SIG-M5 treated with dmso at 0.1 percent for 504 hours (cell line): ENCODE measurements around the gene CTBP2.
A peak's percentile ranks its signal among the peaks of the same experiment; 100 is the strongest.

Experiments
- DNase-seq: peaks from one replicate; lab custom pipeline; 2025; ENCODE audit not compliant: unreplicated experiment; lab: John Stamatoyannopoulos, UW

The CTBP2 gene

DNA sequence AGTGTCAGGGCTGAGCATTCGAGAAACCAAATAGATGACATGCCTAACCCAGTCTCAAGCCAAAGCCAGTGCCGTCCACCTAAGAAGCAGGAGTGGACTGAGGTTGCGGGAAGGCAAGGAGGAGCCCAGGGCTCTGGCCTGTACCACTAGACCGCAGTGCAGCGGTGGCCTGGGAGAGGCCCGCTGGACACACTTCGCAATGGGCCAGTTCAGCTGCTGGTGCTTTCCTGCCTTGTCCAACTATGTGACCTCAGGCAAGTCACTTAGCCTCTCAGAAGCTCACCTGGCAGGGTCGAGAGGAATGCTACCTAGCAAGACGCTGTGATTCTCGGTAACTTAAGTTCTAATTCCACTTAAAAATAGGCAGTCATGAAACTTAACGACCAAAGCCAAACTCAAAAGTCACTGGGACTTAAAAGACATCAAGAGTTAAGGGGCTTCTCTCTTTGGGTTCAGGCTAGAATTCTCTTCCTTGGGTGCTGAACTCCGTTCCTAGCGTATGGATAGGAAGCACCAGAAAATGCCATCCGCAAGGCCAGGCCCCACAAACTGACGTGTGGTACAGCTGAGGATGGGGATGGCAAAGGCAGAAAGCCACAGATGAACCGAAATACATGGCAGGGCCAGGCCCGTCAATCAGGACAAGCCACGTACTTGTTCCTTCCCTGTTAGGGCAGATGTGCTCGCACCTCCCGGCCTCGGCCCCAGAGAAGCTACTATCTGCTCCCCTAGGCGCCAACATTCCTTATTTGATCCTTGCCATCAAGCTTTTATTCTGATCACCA lies 34.2 kb downstream of the CTBP2 start:
- no peak for DNase-seq

DNA sequence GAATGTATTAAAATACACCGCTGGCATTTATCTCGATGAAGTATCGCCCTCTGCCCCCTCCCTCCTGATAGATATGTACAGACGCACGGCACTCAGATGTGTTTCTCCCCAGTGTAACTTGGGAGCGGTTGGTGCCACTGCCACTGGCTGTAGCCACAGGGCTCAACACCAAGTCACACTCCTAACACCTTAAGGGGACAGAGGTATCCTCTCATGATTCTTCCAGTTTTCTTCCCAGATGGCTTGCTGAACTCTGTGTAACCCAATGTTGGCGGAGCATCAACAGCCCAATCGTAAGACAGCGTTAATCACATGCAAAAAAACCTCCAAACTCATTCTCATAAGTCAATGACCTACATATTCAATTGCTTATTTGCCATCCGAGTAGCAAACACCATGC lies 35.5 kb downstream of the CTBP2 start:
- DNase-seq, result no peak

DNA sequence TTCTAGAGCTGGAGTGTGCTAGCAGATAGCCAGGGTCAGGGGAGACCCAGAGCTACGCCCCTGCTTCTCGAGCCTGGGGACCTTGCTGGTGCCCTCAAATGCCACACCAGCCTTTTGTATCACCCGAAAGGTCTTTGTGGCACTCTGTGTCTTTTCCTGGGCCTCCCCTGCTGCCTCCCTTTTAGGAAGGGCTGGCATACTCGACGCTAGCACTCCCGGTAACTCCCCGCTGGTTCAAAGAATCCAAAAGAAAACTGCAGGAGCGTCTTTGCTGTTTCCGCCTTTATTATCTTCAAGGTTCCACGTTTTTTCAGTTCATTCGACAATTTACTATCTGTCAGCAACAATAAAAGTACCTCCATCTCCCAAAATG lies 36.3 kb downstream of the CTBP2 start:
- no peak for DNase-seq

DNA sequence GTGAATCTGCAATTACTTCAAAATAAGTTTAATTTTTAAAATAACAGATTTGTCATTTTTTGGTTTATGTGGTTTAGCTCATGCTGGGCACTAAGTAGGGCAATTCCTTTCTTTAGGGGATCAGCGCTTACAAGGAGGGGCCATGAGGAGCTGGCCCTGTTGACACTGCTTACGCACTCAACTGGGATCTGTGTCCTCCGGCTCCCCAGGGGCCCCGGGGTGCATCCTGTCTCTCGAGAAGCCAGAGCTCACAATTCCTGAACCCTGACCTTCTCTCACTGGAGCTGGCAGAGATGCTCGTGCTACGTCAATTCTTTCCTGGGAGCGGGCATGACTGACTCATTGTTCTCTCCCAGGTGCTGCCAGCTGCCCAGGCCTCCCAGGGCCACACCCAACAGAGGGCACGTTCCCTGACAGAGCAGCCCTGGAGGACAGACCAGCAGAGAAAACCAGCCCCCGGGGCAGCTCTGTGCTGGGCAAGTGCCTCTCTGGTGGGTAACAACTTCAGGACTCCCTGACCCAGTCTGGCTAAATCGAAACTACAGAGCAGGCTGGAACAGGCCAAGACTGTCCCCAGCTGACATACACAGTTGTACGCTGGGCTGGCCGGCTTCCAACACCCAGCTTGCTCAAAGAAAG lies 36.8 kb downstream of the CTBP2 start:
- DNase-seq, result peak; percentile 28

GRCh38 chr10:125122566-125122965 lies 37.8 kb downstream of the CTBP2 start:
- DNase-seq, result no peak

- no peak for DNase-seq
Observed at GRCh38 chr10:125121003-125121402, 39.4 kb downstream of the CTBP2 start.

DNA sequence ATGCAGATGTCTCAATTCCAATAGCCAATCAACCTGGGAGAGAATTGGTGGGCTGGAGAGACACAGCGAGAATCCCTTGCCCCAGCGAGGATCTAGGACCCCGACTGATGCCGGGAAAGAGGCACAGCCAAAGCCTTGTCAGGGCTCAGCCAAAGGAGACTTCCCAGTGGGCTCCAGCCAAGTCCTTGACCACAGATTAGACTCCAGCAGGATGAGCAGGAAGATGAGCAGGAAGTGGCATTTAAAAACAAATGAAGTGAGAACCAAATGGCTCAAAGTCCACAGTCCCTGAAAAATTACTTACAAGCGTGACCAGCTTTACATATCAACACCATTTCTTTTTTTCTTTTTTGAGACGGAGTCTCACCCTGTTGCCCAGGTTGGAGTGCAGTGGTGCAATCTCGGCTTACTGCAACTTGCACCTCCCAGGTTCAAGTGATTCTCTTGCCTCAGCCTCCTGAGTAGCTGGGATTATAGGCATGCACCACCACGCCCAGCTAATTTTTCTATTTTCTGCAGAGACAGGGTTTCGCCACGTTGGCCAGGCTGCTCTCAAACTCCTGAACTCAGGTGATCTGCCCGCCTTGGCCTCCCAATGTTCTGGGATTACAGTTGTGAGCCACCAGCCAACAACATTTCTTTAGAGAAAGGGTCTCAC lies 40.2 kb downstream of the CTBP2 start:
- no peak for DNase-seq

- no peak for DNase-seq
Observed at GRCh38 chr10:125118701-125119100, 41.7 kb downstream of the CTBP2 start.

- no peak for DNase-seq
Observed at GRCh38 chr10:125118011-125118611, 42.3 kb downstream of the CTBP2 start.

- DNase-seq, result no peak
Observed at GRCh38 chr10:125116652-125117310, 43.6 kb downstream of the CTBP2 start.

DNA sequence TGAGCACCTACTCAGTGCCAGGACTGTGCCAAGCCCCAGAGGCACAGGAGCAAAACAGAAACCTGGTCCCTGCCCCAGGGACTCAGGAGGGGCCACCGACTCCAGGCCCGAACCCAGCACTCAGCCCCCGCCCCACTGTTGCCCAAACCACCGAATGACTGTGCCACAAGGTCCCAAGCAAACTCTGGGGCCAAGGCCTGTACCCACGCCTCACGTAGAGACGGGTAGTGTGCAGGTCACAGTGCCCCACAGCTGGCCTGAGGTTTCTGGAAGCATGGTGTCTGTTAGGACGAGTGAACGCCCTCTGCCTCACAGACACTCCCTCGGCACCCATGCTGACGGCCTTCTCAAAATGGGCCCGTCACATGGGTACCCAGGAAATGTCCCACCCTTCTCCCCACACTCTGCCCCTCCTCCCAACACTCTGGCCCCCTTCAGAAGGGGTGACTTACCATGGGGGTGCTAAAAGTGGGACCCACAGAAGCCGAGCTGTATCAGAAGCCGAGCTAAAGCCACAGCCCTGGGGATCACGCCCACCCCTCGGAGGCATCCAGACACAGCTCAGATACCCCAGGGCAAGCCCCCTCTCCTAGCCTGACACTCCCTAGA lies 44.2 kb downstream of the CTBP2 start:
- no peak for DNase-seq

GRCh38 chr10:125115409-125115808 lies 45.0 kb downstream of the CTBP2 start:
- no peak for DNase-seq

- DNase-seq, result no peak
Observed at GRCh38 chr10:125114761-125115391, 45.5 kb downstream of the CTBP2 start.

- DNase-seq, result no peak
Observed at GRCh38 chr10:125113691-125114371, 46.5 kb downstream of the CTBP2 start.

- no peak for DNase-seq
Observed at GRCh38 chr10:125112697-125113494, 47.5 kb downstream of the CTBP2 start.

- DNase-seq, result no peak
Observed at GRCh38 chr10:125111118-125111727, 49.1 kb downstream of the CTBP2 start.

DNA sequence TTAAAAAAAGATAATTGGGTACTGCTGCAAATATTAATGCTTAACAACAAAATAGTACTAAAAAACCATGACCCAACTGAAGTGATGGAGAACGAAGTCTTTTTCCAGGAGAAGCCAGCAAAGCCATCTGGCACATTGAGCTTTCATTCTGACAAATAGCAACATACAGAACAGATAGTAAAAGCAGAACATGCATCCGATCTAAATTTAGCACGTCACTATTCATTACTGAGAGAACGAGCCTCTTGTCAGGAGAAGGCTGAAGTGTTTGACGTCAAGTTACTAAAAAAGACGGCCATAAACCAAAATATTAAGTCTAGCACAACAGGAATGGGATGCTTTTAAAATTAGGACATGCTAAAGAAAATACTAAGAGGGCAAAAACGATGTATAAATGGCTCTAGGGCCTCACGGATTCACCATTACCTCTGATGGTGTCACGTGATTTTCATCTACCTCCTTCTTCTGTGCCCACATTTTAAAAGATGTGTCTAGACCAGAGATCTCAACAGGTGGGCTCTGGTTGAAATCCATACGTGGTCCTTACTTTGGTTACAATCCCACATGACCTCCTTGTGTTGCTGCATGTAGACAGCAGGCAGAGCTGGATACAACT lies 52.3 kb downstream of the CTBP2 start:
- no peak for DNase-seq
